GM21737 (cell line): Measurements from ENCODE around the gene IVD.
A peak's percentile ranks its signal among the peaks of the same experiment; 100 is the strongest.

ENCODE experiments used
- ATAC-seq: cut with Tn5 transposase; IDR thresholded peaks from one replicate; pipeline ENCODE4 v1.9.1; 2021; ENCODE audit warnings: mild to moderate bottlenecking, moderate library complexity; ENCODE audit not compliant: unreplicated experiment

IVD gene

DNA sequence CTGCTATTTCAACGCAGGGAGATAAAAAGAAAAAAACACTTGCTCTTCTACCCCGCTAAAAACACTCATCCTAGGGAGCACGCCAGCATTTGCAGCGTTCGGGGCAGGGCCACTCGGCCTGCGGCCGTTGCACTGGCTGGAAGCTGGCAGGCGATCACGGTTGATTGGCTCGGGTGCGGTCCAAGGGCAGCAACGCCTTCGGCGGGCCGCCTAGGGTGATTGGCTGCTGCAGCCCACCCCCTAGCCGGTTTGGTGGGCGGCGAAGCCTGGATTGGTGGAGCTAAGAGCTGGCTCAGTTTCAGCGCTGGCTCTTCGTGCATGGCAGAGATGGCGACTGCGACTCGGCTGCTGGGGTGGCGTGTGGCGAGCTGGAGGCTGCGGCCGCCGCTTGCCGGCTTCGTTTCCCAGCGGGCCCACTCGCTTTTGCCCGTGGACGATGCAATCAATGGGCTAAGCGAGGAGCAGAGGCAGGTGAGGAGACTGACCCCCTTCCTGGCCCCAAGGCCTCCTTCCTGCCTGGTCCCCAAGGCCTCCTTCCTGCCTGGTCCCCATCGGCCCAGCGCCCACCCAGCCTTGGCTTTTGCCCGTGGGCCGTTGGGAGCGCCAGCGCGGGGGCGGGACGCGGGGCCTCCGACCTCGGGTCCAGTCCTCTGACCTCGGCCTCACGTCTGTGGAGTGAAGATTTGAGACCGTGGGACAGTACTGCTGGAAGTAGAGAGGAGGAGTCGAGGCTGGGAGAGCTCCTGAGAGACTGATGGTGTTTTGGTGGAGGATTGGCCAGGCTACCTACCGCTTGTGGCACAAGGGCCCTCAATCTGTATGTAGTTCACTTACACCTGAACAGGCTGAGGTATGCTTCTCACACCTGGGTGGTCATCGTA, at the start of gene IVD:
Gene IVD, plus strand, starts transcription at position 295 of the 881 bp plus-strand sequence. Its CDS starts 33 bp downstream, at position 328.
- ATAC-seq = peak; percentile 84

DNA sequence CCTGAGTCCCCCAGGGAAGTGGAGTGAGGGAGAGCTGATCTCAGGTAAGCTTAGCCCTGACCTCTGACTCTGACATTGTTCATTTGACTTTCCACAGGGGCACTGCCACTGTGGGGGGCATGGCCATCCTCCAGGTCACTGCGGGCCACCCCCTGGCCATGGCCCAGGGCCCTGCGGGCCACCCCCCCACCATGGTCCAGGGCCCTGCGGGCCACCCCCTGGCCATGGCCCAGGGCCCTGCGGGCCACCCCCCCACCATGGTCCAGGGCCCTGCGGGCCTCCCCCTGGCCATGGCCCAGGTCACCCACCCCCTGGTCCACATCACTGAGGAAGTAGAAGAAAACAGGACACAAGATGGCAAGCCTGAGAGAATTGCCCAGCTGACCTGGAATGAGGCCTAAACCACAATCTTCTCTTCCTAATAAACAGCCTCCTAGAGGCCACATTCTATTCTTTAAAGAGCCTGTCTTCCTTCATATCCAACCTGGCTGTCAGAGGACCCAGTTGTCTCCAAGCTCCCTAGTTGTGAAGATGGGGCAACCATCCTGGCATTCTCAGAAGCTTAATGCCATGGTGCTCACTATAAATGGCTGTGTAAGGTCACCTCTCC, 49.5 kb upstream of the IVD start:
- ATAC-seq = no peak

DNA sequence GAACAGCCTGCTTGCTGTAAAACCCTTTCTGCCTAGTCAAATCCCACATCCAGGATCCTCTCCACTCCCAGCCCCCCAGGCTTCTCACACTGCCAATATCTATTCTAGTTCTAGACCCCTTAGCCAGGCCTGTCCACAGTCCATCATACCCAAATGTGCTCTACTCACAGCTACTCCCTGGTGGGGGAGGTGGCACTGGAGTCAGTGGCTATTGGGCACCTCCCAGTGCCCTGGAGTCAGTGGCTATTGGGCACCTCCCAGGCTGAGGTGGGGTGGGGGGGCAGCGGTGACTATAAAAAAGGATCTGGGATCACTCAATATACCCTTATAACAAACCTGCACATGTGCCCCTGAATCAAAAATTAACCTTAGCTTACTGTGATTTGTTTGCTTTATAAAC, 48.3 kb upstream of the IVD start:
- ATAC-seq = no peak

- ATAC-seq = peak; percentile 75
Measured at GRCh38 chr15:40357723-40358470, 47.7 kb upstream of the IVD start, which contains the start of gene DISP2. Gene DISP2, plus strand, starts transcription at chr15:40358219. Its CDS starts 103 bp downstream, at chr15:40358322.

GRCh38 chr15:40358471-40359353, 46.9 kb upstream of the IVD start:
- no peak for ATAC-seq

- ATAC-seq = no peak
Measured at GRCh38 chr15:40360015-40360414, 45.6 kb upstream of the IVD start.

DNA sequence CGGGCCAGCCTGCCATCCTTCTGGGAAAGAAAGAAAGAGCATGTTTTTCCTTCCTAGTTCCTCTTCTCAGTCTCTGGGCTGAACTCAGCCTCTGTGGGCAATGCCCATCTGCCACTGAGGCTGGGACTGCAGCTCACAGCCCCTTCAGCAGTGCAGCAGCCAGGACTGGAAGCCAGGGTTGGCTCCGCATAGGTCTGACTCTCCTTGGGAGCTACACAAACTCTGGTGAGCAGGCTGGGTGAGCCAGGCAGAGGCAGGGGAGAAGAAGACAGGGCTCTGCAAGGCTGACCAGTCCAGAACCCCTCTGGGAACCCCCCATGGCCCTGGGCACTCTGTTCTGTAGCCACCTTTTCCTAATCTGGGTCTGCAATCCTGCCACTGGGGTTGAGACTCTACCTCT, 44.0 kb upstream of the IVD start:
- no peak for ATAC-seq

- ATAC-seq = no peak
Measured at GRCh38 chr15:40363611-40364010, 42.0 kb upstream of the IVD start.

GRCh38 chr15:40364251-40364650, 41.3 kb upstream of the IVD start:
- no peak for ATAC-seq

- no peak for ATAC-seq
Measured at GRCh38 chr15:40365016-40365415, 40.6 kb upstream of the IVD start.

- ATAC-seq = no peak
Measured at GRCh38 chr15:40365624-40366456, 39.8 kb upstream of the IVD start.

GRCh38 chr15:40366457-40367370, 38.9 kb upstream of the IVD start:
- no peak for ATAC-seq

GRCh38 chr15:40367371-40367685, 38.3 kb upstream of the IVD start:
- ATAC-seq = no peak

DNA sequence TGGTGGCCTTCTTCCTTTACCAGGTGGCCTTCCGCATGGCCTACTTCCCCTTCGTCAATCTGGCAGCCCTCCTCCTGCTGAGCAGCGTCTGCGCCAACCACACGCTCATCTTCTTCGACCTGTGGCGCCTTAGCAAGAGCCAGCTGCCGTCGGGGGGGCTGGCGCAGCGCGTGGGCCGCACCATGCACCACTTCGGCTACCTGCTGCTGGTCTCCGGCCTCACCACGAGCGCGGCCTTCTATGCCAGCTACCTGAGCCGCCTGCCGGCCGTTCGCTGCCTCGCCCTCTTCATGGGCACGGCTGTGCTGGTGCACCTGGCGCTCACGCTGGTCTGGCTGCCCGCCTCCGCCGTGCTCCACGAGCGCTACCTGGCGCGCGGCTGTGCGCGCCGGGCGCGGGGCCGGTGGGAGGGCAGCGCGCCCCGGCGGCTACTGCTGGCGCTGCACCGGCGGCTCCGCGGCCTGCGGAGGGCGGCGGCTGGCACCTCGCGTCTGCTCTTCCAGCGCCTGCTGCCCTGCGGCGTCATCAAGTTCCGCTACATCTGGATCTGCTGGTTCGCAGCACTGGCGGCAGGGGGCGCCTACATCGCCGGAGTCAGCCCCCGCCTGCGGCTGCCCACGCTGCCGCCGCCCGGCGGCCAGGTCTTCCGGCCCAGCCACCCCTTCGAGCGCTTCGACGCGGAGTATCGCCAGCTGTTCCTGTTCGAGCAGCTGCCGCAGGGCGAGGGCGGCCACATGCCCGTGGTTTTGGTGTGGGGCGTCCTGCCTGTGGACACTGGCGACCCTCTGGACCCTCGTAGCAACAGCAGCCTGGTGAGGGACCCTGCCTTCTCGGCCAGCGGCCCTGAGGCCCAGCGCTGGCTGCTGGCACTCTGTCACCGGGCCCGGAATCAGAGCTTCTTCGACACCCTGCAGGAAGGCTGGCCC, 37.6 kb upstream of the IVD start:
- ATAC-seq = peak; percentile 82

DNA sequence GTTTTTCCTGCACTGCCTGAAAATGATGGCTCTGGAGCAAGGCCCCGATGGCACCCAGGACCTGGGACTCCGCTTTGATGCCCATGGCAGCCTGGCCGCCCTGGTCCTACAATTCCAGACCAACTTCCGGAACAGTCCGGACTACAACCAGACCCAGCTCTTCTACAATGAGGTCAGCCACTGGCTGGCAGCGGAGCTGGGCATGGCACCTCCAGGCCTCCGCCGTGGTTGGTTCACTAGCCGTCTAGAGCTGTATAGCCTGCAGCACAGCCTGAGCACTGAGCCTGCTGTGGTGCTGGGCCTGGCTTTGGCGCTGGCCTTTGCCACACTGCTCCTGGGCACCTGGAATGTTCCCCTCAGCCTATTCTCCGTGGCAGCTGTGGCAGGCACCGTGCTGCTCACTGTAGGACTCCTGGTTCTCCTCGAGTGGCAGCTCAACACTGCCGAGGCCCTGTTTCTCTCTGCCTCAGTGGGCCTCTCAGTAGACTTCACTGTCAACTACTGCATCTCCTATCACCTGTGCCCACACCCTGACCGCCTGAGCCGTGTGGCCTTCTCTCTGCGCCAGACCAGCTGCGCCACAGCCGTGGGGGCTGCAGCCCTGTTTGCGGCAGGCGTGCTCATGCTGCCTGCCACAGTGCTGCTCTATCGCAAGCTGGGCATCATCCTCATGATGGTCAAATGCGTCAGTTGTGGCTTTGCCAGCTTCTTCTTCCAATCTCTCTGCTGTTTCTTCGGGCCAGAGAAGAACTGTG, 36.7 kb upstream of the IVD start:
- ATAC-seq = no peak

- no peak for ATAC-seq
Measured at GRCh38 chr15:40369474-40369869, 36.1 kb upstream of the IVD start.

GRCh38 chr15:40369971-40370370, 35.6 kb upstream of the IVD start:
- ATAC-seq = no peak
